NCI-H1694 (cell line): ENCODE measurements around the gene NEMF.
"Not testable (repeated sequence)": the region's sequence is repeated elsewhere in the genome, so short reads cannot be mapped to it uniquely, and the experiment has no call there.

Source experiments
- DNase-seq: peaks from one replicate; lab custom pipeline; 2025; lab: John Stamatoyannopoulos, UW

NEMF gene

DNA sequence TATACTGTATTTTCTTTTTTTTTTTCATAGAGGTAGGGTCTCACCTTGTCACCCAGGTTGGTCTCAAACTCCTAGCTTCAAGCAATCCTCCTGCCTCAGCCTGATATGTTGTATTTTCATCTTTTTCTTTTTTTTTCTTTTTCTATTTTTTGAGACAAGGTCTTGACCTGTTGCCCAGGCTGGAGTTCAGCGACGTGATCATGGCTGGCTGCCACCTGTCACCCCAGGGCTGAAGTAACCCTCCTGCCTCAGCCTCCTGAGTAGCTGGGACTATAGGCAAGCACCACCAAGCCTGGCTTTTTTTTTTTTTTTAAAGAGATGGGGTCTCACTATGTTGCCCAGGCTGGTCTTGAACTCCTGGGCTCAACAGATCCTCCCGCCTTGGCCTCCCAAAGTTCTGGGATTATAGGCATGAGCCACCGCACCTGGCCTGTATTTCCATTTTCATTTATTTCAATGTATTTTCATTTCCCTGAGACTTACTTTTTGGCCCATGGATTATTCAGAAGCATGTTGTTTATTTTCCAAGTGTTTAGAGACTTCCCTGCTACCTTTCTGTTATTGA is 24.1 kb upstream of the NEMF start:
- DNase-seq: no peak

DNA sequence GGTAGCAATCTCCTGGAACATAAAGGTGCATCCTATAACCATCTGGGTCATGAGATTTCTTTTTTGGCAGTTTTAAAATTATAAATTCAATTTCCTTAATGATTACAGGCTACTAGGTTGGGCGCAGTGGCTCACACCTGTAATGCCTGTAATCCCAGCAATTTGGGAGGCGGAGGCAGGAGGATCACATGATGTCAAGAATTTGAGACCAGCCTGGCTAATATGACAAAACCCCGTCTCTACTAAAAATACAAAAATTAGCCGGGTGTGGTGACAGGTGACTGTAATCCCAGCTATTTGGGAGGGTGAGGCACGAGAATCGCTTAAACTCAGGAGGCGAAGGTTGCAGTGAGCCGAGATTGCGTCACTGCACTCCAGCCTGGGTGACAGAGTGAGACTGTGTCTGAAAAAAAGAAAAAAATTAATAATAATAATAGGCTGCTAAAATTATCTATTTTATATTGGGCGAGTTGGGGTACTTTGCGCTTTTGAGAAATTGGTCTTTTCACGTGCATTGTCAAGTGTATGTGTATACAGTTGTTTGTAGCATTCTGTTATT is 23.1 kb upstream of the NEMF start:
- no peak for DNase-seq

- not testable (repeated sequence) for DNase-seq
Observed at GRCh38 chr14:49873548-49873947, 21.0 kb upstream of the NEMF start.

GRCh38 chr14:49870908-49871307 is 18.3 kb upstream of the NEMF start:
- no peak for DNase-seq

GRCh38 chr14:49868720-49869114 is 16.1 kb upstream of the NEMF start:
- no peak for DNase-seq

DNA sequence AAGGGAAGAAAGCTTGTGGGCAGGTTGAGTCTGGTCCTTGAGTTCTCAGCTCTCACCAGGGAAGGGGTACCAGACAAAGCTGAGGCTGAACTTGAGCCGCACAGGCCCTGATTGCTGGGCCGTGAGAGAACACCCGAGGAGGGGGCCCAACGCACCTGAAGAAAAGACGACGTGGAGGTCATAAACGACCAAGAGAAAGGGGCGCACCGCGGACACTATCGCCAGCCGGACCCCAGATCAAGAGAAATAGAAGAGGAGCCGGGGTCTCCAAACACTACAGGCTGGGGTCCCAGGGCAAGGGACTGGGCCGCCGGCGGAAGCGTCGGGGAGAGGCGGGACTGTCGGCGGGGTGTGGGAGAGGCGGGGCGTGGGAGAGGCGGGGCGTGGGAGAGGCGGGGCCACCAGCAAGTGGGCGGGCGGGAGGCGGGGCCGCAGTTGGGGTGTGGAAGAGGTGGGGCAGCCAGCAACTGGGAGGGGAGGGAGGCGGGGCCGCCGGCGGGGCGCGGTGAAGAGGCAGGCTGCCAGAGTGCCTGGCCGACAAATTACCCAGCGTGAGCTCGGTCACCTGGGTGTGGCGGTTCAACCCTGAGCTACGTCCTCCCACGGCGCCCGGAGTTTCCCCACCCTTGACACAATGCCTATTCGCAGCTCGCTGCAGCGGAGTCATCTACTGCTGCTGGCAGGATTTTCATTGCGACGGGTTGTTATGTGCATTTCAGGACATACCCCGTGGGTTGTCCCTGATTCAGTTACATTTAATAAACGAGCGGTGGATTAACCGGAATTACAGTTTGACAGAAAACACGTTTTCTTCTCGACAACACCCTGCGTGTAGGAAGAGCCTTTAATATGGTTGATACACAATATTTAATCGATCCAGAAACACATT is 15.5 kb upstream of the NEMF start:
- DNase-seq: peak; percentile 62

- peak; percentile 65 for DNase-seq
Observed at GRCh38 chr14:49865431-49865859, 12.9 kb upstream of the NEMF start.

DNA sequence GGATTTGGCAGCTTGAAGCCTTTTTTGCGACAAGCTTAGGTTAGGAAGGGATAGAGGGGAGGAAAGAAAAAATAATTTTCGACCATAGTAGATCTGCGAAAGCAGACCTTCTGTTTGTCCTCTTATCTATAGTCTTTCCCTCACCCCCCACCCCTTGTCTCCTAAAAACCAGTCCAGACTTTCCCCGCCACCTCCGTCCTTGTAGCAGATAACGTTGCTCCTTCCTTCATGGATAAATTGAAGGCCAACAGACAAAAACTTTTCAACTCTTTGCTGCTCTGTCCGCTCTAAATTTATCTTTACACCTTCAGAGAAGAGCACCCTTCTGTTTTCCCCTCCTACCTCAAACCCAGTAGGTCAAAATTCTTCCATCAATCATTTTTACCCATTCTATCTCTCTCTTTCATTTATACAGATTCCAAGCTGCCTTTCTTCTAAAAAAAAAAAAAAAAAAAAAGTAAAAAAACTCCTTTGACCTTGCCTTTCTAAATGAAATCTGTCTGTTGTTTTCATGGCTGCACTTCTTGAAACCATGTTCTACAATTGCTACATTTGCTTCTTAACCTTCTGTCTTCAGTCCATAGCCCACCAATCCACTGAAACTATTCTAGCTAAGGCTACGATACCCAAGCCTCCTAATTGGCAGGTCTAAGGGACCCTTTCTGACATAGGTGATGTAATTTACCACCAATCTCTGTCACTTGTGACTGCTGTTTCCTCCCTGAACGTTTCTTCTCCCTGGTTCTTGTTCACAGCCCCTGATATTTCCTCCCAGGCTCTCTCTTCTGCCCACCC is 11.1 kb upstream of the NEMF start:
- no peak for DNase-seq

DNA sequence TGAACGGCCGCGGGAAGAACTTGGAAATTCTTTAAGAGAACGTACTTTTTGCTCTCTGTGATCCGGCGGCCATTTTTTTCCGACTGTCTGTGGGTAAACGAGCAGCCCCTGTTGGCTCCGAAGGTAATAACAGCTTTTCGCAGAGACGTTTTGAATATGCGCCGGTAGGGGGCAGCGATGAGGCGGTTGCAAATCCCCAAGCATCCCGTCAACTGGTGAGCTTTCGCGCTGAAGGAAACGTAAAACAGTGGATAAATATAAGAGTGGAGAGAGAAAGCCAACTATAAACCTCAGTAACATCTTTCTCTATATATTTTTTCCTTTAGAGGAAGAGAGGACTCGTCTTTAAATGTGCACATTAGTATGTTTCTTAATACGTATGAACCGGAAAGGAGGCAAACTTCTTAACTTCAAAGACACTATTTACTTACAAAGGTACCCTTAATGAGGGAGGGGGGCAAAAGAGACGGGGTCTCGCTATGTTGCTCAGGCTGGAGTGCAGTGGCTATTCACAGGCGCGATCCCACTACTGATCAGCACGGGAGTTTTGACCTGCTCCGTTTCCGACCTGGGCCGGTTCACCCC is 9.6 kb upstream of the NEMF start:
- peak; percentile 74 for DNase-seq

- peak; percentile 44 for DNase-seq
Observed at GRCh38 chr14:49861699-49862088, 9.1 kb upstream of the NEMF start.

GRCh38 chr14:49860988-49861698 is 8.6 kb upstream of the NEMF start:
- no peak for DNase-seq

DNA sequence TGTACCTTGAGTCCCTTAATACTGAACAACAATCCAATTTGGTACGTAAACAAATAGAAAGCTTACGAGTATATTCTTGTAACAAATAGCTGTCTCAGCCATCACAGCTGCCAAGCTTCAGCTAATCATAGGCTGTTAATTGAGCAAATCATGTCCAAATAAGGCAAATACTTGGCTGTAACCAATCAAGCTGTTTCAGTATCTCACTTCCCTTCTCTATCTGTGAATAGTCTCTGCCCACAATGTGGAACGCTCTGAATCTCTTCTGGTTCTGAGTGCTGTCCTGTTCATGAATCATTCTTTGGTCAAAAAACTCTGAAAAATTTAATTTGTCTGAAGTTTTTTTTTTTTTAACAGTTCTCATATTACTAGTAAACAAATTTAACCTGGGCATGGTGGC is 5.8 kb upstream of the NEMF start:
- DNase-seq: no peak

DNA sequence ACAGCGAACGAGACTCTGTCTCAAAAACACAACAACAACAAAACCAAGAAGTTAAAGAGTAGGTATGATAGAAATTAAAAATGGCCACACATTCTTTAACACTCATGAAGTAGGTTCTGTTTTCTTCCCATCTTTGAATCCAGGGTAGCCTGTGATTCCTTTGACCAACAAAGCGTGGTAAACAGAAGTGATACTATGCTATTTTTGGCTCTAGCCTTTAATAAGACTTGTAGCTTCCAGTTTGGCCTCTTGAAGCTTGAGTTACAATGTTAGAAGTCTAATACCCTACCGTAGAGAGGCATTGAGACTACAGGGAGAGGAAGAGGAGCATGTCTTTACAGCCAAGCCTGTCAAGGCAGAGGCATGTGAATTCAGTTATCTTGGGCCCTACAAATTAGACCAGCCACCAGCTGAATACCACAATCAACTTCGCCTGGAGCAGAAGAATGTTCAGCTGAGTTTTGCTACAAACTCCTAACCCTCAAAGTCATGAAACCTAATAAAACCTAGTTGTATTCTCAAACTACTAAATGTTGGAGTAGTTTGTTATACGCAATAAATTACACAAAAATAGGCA is 4.9 kb upstream of the NEMF start:
- DNase-seq: no peak

- peak; percentile 89 for DNase-seq
Observed at GRCh38 chr14:49853572-49854375, 1.2 kb upstream of the NEMF start.

GRCh38 chr14:49853158-49853477 is 530 bp upstream of the NEMF start:
- DNase-seq: no peak

DNA sequence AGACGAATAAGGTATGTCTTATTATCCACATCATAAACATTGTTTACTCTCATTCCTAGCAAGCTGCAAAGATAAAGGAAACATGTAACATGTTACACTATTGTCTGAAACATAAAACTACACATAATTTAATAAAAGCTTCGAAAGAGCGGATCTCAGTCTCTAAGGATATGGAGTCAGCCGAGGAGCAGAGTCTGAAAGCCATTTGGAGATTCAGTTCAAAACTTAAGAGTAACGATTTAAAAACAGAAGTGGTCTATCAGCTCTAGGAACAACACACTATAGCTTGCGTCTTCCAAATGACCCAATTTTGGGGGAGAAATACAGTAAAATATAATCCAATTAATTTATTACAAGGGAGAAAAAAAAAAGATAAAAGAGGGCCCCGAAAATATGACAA is 775 bp downstream of the NEMF start:
- no peak for DNase-seq

- DNase-seq: no peak
Observed at GRCh38 chr14:49849213-49849847, 3.3 kb downstream of the NEMF start.

GRCh38 chr14:49828640-49829039 is 23.9 kb downstream of the NEMF start:
- DNase-seq: no peak

- DNase-seq: no peak
Observed at GRCh38 chr14:49820176-49820575, 32.4 kb downstream of the NEMF start.

DNA sequence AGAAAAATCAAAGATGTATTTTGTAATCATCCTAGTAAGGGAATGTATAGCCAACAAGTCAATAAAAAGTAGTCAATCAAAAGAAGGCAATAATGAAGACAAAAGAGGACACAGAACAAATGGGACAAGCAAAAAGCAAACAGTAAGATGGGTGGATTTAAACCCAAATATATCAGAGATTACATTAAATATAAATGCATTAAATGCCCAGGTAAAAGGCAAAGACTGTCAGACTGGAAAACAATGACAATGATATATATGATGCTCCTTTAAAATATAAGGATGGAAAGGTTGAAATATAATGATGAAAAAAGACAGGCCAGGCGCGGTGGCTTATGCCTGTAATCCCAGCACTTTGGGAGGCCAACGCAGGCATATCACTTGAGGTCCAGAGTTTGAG is 35.7 kb downstream of the NEMF start:
- DNase-seq: no peak
